H4 (cell line): ENCODE measurements around the gene BPIFB1. TPM values are rescaled to one million over a fixed set of nuclear protein-coding genes. Genes with fewer than 3 reads are reported as not detected.

Experiments
- DNase-seq: peaks from one replicate; pipeline ENCODE4 v3.0.0-alpha.2; 2015; ENCODE audit warnings: low spot score
- total RNA-seq: library from RNA; depleted of rRNA; stranded (reverse); fragments of >200 nt; shearing (Covaris generic); gene quantifications from 2 replicates; pipeline ENCODE4 v1.2.3, GENCODE V29; 2014

Gene BPIFB1
- total RNA-seq, 1 experiment from 2014 or later, result 0.56 TPM

GRCh38 chr20:33322456-33322855, 39.4 kb downstream of the BPIFB1 start:
- no peak for DNase-seq

- DNase-seq, result no peak
These were observed 40.2 kb downstream of the BPIFB1 start for GRCh38 chr20:33323236-33323635.

GRCh38 chr20:33325350-33325749, 42.3 kb downstream of the BPIFB1 start:
- DNase-seq, result no peak

GRCh38 chr20:33328157-33329137, 45.4 kb downstream of the BPIFB1 start:
- DNase-seq, result no peak

- DNase-seq, result no peak
These were observed 50.0 kb downstream of the BPIFB1 start for GRCh38 chr20:33332905-33333456.

GRCh38 chr20:33333616-33334015, 50.6 kb downstream of the BPIFB1 start:
- no peak for DNase-seq

GRCh38 chr20:33334111-33334510, 51.1 kb downstream of the BPIFB1 start:
- no peak for DNase-seq

GRCh38 chr20:33336375-33336774, 53.4 kb downstream of the BPIFB1 start:
- no peak for DNase-seq

- no peak for DNase-seq
These were observed 54.1 kb downstream of the BPIFB1 start for GRCh38 chr20:33337119-33337518.

- DNase-seq, result no peak
These were observed 54.6 kb downstream of the BPIFB1 start for GRCh38 chr20:33337531-33338165.

GRCh38 chr20:33338467-33339258, 55.6 kb downstream of the BPIFB1 start:
- no peak for DNase-seq

GRCh38 chr20:33339515-33340058, 56.6 kb downstream of the BPIFB1 start:
- no peak for DNase-seq

- no peak for DNase-seq
These were observed 60.5 kb downstream of the BPIFB1 start for GRCh38 chr20:33343521-33343920.

- no peak for DNase-seq
These were observed 62.3 kb downstream of the BPIFB1 start for GRCh38 chr20:33345342-33345741.

- DNase-seq, result no peak
These were observed 65.3 kb downstream of the BPIFB1 start for GRCh38 chr20:33348136-33348937.

- no peak for DNase-seq
These were observed 66.5 kb downstream of the BPIFB1 start for GRCh38 chr20:33349493-33349892.

GRCh38 chr20:33351696-33352095, 68.7 kb downstream of the BPIFB1 start:
- DNase-seq, result no peak

GRCh38 chr20:33352258-33353012, 69.4 kb downstream of the BPIFB1 start:
- DNase-seq, result no peak

GRCh38 chr20:33353013-33353402, 70.0 kb downstream of the BPIFB1 start:
- no peak for DNase-seq
